PFSK-1 (cell line): ENCODE results near the gene SSTR3.

ENCODE experiments used
- FOXP2 ChIP-seq: optimal IDR thresholded peaks from 2 replicates; pipeline ENCODE3; 2011; ENCODE audit warnings: borderline replicate concordance, control low read depth, inconsistent platforms; ENCODE audit not compliant: insufficient read depth; ENCODE audit errors: extremely low read length, extremely low read depth
- POLR2AphosphoS5 ChIP-seq: IDR thresholded peaks from 2 replicates; pipeline ENCODE4 v1.6.1; 2012; ENCODE audit warnings: low read depth, mild to moderate bottlenecking, control low read depth, low read length, moderate library complexity
- REST ChIP-seq, 2 experiments: IDR thresholded peaks; 2 replicates each; pipeline versions ENCODE4 v1.6.1 to v1.8.0; 2011 to 2012; ENCODE audit warnings: low read depth in 2 of 2, low read length in 2 of 2, control low read depth in 1 of 2, inconsistent platforms in 1 of 2, mild to moderate bottlenecking in 1 of 2, moderate library complexity in 1 of 2; ENCODE audit not compliant: insufficient read depth in 1 of 2
- SIN3A ChIP-seq: IDR thresholded peaks from 2 replicates; pipeline ENCODE4 v1.6.1; 2012; ENCODE audit warnings: mild to moderate bottlenecking, low read length, moderate library complexity, borderline replicate concordance; ENCODE audit not compliant: insufficient read depth
- TAF1 ChIP-seq: IDR thresholded peaks from 2 replicates; pipeline ENCODE4 v1.6.1; 2012; ENCODE audit warnings: low read length, control low read depth, borderline replicate concordance; ENCODE audit not compliant: insufficient read depth

The SSTR3 gene

GRCh38 chr22:37215890-37216289 lies 3.6 kb upstream of the SSTR3 start:
- TF ChIP-seq SIN3A (no peak), FOXP2 (no peak), TAF1 (no peak), REST (IDR thresholded peaks at IDR 0.05; ENCODE audit: insufficient read depth in 1 of 2, low read depth in 2 of 2, low read length in 2 of 2) (no peak), POLR2AphosphoS5 (no peak)

GRCh38 chr22:37214731-37215030 lies 2.4 kb upstream of the SSTR3 start:
- no peak for TF ChIP-seq TAF1
- no peak for TF ChIP-seq FOXP2
- no peak for TF ChIP-seq REST (IDR thresholded peaks at IDR 0.05; ENCODE audit: insufficient read depth in 1 of 2, low read depth in 2 of 2, low read length in 2 of 2)
- TF ChIP-seq POLR2AphosphoS5: no peak
- TF ChIP-seq SIN3A: no peak

GRCh38 chr22:37213941-37214730 lies 1.9 kb upstream of the SSTR3 start:
- TF ChIP-seq TAF1 (no peak), FOXP2 (no peak), REST (IDR thresholded peaks at IDR 0.05; ENCODE audit: insufficient read depth in 1 of 2, low read depth in 2 of 2, low read length in 2 of 2) (no peak), SIN3A (no peak), POLR2AphosphoS5 (no peak)

GRCh38 chr22:37213218-37213855 lies 1.1 kb upstream of the SSTR3 start:
- TF ChIP-seq SIN3A (no peak), TAF1 (no peak), REST (IDR thresholded peaks at IDR 0.05; ENCODE audit: insufficient read depth in 1 of 2, low read depth in 2 of 2, low read length in 2 of 2) (no peak), POLR2AphosphoS5 (no peak), FOXP2 (no peak)

GRCh38 chr22:37211866-37212173 lies 457 bp downstream of the SSTR3 start:
- TF ChIP-seq FOXP2: no peak
- no peak for TF ChIP-seq POLR2AphosphoS5
- no peak for TF ChIP-seq SIN3A
- no peak for TF ChIP-seq TAF1
- no peak for TF ChIP-seq REST (IDR thresholded peaks at IDR 0.05; ENCODE audit: insufficient read depth in 1 of 2, low read depth in 2 of 2, low read length in 2 of 2)
